BLaER1 treated with 17β-estradiol and CSF1 and Interleukin-3, amounts not matched to agents 10 nM and 100 nM (cell line): ENCODE results near the gene JMJD6.
A peak's percentile ranks its signal among the peaks of the same experiment; 100 is the strongest.

ENCODE experiments used
- H3K27ac ChIP-seq, 11 experiments: shearing (Covaris generic); formaldehyde crosslinking; 2 replicates each; pipeline ENCODE4 v1.8.1; 2022
- H3K27me3 ChIP-seq, 11 experiments: shearing (Covaris generic); formaldehyde crosslinking; 2 replicates each; pipeline ENCODE4 v1.8.1; 2022
- H3K36me3 ChIP-seq, 11 experiments: shearing (Covaris generic); formaldehyde crosslinking; 2 replicates each; pipeline ENCODE4 v1.8.1; 2022
- H3K4me1 ChIP-seq, 10 experiments: shearing (Covaris generic); formaldehyde crosslinking; 2 replicates each; pipeline ENCODE4 v1.8.1; 2022
- H3K4me2 ChIP-seq, 11 experiments: shearing (Covaris generic); formaldehyde crosslinking; 2 replicates each; pipeline ENCODE4 v1.8.1; 2022
- H3K4me3 ChIP-seq, 10 experiments: shearing (Covaris generic); formaldehyde crosslinking; 2 replicates each; pipeline ENCODE4 v1.8.1; 2022
- H3K9ac ChIP-seq, 11 experiments: shearing (Covaris generic); formaldehyde crosslinking; 2 replicates each; pipeline ENCODE4 v1.8.1; 2022
- H3K9me3 ChIP-seq, 11 experiments: shearing (Covaris generic); formaldehyde crosslinking; replicated peaks in 1 of 11; 2 replicates each; pipeline ENCODE4 v1.8.1; 2022
- H4K20me1 ChIP-seq, 11 experiments: shearing (Covaris generic); formaldehyde crosslinking; 2 replicates each; pipeline ENCODE4 v1.8.1; 2022
- Cebpa-rat ChIP-seq, 11 experiments: shearing (Covaris generic); IDR thresholded peaks; 2 replicates each; pipeline ENCODE4 v1.8.1; 2022

Gene JMJD6

GRCh38 chr17:76685366-76685765, 41.0 kb downstream of the JMJD6 start:
- Histone ChIP-seq H4K20me1 (peaks cover 0 to 67% (median 15%) of the 10 kb centered on the region in 11 experiments; a peak in 15 of 22 replicates), H3K27ac (no peak overlapping the region), H3K36me3 (peaks cover 0 to 7% (median 0%) of the 10 kb centered on the region in 11 experiments; a peak in 3 of 22 replicates), H3K9me3 (no peaks in the 10 kb centered on the region), H3K4me2 (peak overlapping the region in 8 of 11 experiments; percentile 66 to 97 (median 80); a peak in 16 of 22 replicates), H3K4me1 (peaks cover 50 to 97% (median 92%) of the 10 kb centered on the region in 10 experiments), H3K4me3 (no peak overlapping the region), H3K27me3 (peaks cover 0 to 21% (median 0%) of the 10 kb centered on the region in 11 experiments; a peak in 2 of 22 replicates), H3K9ac (peak overlapping the region in 3 of 11 experiments; percentile 28 to 57 (median 35); a peak in 2 of 22 replicates)
- no peak for TF ChIP-seq Cebpa-rat (IDR thresholded peaks at IDR 0.05)

DNA sequence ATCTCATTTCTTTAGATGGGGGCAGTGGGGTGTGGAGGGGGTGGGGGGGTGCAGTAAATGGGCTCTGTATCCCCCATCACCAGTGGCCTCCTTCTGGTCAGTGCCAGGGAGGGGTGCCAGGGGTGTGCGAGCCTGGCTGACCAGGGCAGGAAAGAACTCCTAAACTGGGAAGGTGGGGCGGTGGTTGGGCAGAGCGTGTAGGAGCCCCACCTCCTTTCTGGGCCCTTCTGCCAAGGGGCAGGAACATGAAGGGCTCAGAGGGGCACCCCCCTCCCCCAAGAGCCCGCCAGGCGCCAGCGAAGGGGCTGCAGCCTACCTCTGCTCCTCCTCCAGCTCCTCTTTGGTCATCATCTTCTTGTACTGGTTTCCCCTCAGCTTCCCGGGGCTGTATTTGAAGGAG, 41.6 kb downstream of the JMJD6 start:
- Histone ChIP-seq H3K4me3 (no peak overlapping the region), H3K9ac (peak overlapping the region in 3 of 11 experiments; percentile 28 to 57 (median 35); a peak in 3 of 22 replicates), H3K27ac (no peak overlapping the region), H3K36me3 (peaks cover 0 to 7% (median 0%) of the 10 kb centered on the region in 11 experiments; a peak in 3 of 22 replicates), H3K9me3 (no peaks in the 10 kb centered on the region), H3K4me1 (peaks cover 50 to 96% (median 90%) of the 10 kb centered on the region in 10 experiments), H3K27me3 (peaks cover 0 to 21% (median 0%) of the 10 kb centered on the region in 11 experiments; a peak in 2 of 22 replicates), H3K4me2 (peak overlapping the region in 8 of 11 experiments; percentile 66 to 97 (median 80); a peak in 16 of 22 replicates), H4K20me1 (peaks cover 0 to 67% (median 15%) of the 10 kb centered on the region in 11 experiments; a peak in 15 of 22 replicates)
- TF ChIP-seq Cebpa-rat (IDR thresholded peaks at IDR 0.05), result no peak

DNA sequence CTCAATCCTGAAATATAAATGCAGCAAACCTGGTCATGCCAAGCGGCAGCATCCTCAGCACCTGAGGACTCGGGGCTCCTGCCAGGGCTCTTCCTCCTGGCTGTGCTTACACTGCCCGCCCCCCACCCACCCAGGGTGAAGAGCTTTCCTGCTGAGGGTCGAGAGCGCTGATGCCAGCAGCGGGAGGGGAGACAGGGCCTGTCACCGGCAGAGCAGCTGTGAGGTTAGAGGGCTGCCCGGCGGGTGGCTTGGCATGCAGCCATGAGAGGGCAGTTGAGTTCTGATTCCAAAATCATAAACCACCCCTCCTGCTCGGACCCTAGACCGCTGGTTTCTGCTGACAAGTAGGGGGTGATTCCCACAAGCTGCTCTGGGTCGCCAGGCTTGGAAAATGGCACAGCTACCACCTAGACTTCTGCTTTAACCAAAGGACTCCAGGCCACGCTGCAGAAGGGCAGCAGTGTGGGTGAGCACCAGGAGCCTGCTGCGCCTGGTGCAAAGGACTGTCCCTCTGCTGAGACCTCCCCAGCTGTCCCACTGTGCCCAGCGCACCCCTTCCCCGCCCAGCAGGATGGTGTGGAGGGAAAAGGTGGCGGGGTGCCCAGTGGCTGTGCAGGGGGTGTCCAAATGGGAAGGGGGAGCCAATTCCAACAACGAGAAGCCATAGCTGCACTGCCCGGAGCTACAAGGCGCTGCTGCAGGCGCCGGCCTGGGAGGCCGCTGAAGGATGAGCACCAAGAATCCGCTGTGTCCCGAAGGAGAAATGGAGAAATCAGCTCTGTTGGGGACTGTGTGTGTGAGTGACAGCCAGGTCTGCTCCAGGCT, 42.3 kb downstream of the JMJD6 start:
- Histone ChIP-seq H3K27ac (peak overlapping the region in 3 of 11 experiments; percentile 1 to 56 (median 54); a peak in 2 of 22 replicates), H3K4me3 (no peak overlapping the region), H3K4me2 (peak overlapping the region; percentile 78 to 99 (median 94)), H3K27me3 (peaks cover 0 to 21% (median 0%) of the 10 kb centered on the region in 11 experiments; a peak in 2 of 22 replicates), H3K9me3 (no peaks in the 10 kb centered on the region), H3K36me3 (peaks cover 0 to 7% (median 0%) of the 10 kb centered on the region in 11 experiments; a peak in 2 of 22 replicates), H3K9ac (peak overlapping the region in 4 of 11 experiments; percentile 3 to 67 (median 64); a peak in 5 of 22 replicates), H4K20me1 (peaks cover 0 to 66% (median 15%) of the 10 kb centered on the region in 11 experiments; a peak in 15 of 22 replicates), H3K4me1 (peaks cover 53 to 94% (median 90%) of the 10 kb centered on the region in 10 experiments)
- TF ChIP-seq Cebpa-rat (IDR thresholded peaks at IDR 0.05), result no peak

DNA sequence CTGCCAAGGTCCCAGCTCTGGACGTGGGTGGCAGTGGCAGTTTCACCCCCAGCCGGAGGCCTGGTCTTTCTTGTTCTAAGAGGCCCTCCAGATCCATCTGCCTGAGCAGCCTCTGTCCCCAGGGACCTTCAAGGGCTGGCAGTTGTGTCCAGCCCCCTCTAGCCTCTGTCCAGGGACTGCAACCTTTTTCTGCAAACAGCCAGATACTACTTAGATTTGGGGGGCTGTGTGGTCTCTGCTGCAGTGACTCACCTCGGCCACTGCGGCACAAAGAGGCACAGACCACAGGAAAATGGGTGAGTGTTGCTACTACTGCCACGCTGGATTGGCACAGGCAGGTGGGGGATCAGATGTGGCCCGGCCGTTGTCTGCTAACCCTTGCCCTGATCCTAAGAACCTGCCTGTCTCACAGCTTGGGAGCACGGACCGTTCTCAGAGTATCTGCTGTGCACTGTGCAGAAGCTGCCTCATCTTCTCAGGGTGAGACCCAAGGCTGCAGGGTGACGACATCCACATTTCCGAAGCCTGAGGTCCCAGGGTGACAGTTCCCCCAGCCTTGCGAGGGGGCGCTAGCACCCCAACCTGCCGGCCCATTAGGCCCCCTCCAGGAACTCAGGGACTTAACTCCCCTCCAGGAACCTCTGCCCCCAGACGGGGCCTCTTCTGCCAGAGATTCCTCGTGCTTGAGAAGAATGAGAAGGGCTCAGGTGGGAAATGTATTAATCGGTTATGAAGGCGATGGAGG, 43.2 kb downstream of the JMJD6 start:
- Histone ChIP-seq H4K20me1 (peaks cover 0 to 60% (median 15%) of the 10 kb centered on the region in 11 experiments; a peak in 15 of 22 replicates), H3K27ac (peak overlapping the region in 8 of 11 experiments; percentile 11 to 56 (median 40); a peak in 11 of 22 replicates), H3K9me3 (no peaks in the 10 kb centered on the region), H3K36me3 (peaks cover 0 to 7% (median 0%) of the 10 kb centered on the region in 11 experiments; a peak in 2 of 22 replicates), H3K4me2 (peak overlapping the region; percentile 78 to 99 (median 94)), H3K9ac (peak overlapping the region; percentile 0 to 67 (median 26); a peak in 12 of 22 replicates), H3K4me1 (peaks cover 62 to 94% (median 90%) of the 10 kb centered on the region in 10 experiments), H3K4me3 (peak overlapping the region in 1 of 10 experiments; percentile 21; a peak in 3 of 20 replicates), H3K27me3 (peaks cover 0 to 21% (median 0%) of the 10 kb centered on the region in 11 experiments; a peak in 2 of 22 replicates)
- TF ChIP-seq Cebpa-rat (IDR thresholded peaks at IDR 0.05), result no peak

- Histone ChIP-seq H3K9ac (peak overlapping the region; percentile 3 to 67 (median 40); a peak in 17 of 22 replicates), H3K4me2 (peak overlapping the region; percentile 78 to 99 (median 94)), H3K9me3 (no peaks in the 10 kb centered on the region), H3K27ac (peak overlapping the region in 9 of 11 experiments; percentile 10 to 56 (median 37); a peak in 15 of 22 replicates), H3K4me1 (peaks cover 64 to 94% (median 90%) of the 10 kb centered on the region in 10 experiments), H3K36me3 (peaks cover 0 to 7% (median 0%) of the 10 kb centered on the region in 11 experiments; a peak in 2 of 22 replicates), H3K4me3 (peak overlapping the region in 4 of 10 experiments; percentile 11 to 21 (median 15); a peak in 6 of 20 replicates), H3K27me3 (peaks cover 0 to 13% (median 0%) of the 10 kb centered on the region in 11 experiments; a peak in 2 of 22 replicates), H4K20me1 (peaks cover 0 to 54% (median 15%) of the 10 kb centered on the region in 11 experiments; a peak in 15 of 22 replicates)
- TF ChIP-seq Cebpa-rat (IDR thresholded peaks at IDR 0.05), result no peak
These were observed 44.1 kb downstream of the JMJD6 start for GRCh38 chr17:76682296-76682695.

- Histone ChIP-seq H3K4me2 (peak overlapping the region; percentile 78 to 99 (median 94)), H3K27ac (peak overlapping the region in 8 of 11 experiments; percentile 10 to 56 (median 40); a peak in 13 of 22 replicates)
These were observed 44.9 kb downstream of the JMJD6 start for GRCh38 chr17:76681222-76682137.

GRCh38 chr17:76679239-76679638, 47.2 kb downstream of the JMJD6 start:
- Histone ChIP-seq H3K27ac (peak overlapping the region in 6 of 11 experiments; percentile 27 to 65 (median 47); a peak in 8 of 22 replicates), H3K9ac (peak overlapping the region in 3 of 11 experiments; percentile 20 to 47 (median 26); a peak in 3 of 22 replicates), H3K4me1 (peaks cover 52 to 73% (median 66%) of the 10 kb centered on the region in 10 experiments), H3K4me2 (peak overlapping the region; percentile 47 to 90 (median 81)), H3K27me3 (no peaks in the 10 kb centered on the region), H3K4me3 (peak overlapping the region in 1 of 10 experiments; percentile 1; a peak in 1 of 20 replicates), H3K36me3 (peaks cover 0 to 4% (median 0%) of the 10 kb centered on the region in 11 experiments; a peak in 2 of 22 replicates), H4K20me1 (peaks cover 0 to 39% (median 15%) of the 10 kb centered on the region in 11 experiments; a peak in 15 of 22 replicates), H3K9me3 (peaks cover 0 to 5% (median 0%) of the 10 kb centered on the region in 11 experiments; a peak in 2 of 22 replicates)
- no peak for TF ChIP-seq Cebpa-rat (IDR thresholded peaks at IDR 0.05)

More at GRCh38 chr17:76681222-76682137, 44.9 kb downstream of the JMJD6 start:
- no peak for TF ChIP-seq Cebpa-rat (IDR thresholded peaks at IDR 0.05)
- peaks cover 0 to 7% (median 0%) of the 10 kb centered on the region in 11 experiments; a peak in 2 of 22 replicates for H3K36me3 ChIP-seq
- peaks cover 0 to 49% (median 15%) of the 10 kb centered on the region in 11 experiments; a peak in 15 of 22 replicates for H4K20me1 ChIP-seq
- H3K9me3 ChIP-seq, result no peaks in the 10 kb centered on the region
- peak overlapping the region; percentile 3 to 67 (median 40); a peak in 16 of 22 replicates for H3K9ac ChIP-seq
- peaks cover 0 to 5% (median 0%) of the 10 kb centered on the region in 11 experiments; a peak in 2 of 22 replicates for H3K27me3 ChIP-seq
- H3K4me1 ChIP-seq, result peaks cover 56 to 94% (median 88%) of the 10 kb centered on the region in 10 experiments
- peak overlapping the region in 2 of 10 experiments; percentile 15 to 21; a peak in 1 of 20 replicates for H3K4me3 ChIP-seq
